ENCODE data around the gene SLC4A1AP.
"Not testable (repeated sequence)": the region's sequence is repeated elsewhere in the genome, so short reads cannot be mapped to it uniquely, and the experiment has no call there.

The SLC4A1AP gene

GRCh38 chr2:27663285-27664153 lies at the start of gene SLC4A1AP, which contains the start of gene SUPT7L:
TSS of gene SLC4A1AP (plus strand) at chr2:27663889. CDS start at chr2:27663915, 26 bp downstream.
TSS of gene SUPT7L (minus strand) at chr2:27663614. CDS start at chr2:27662192, 1,422 bp downstream.
- FAIRE-seq: peak; percentile 58

GRCh38 chr2:27613985-27614384 lies 49.7 kb upstream of the SLC4A1AP start:
- no peak for FAIRE-seq

- no peak for FAIRE-seq
These were observed 48.4 kb upstream of the SLC4A1AP start for GRCh38 chr2:27615316-27615715.

GRCh38 chr2:27621524-27621923 lies 42.2 kb upstream of the SLC4A1AP start:
- peak; percentile 60 for FAIRE-seq

- no peak for FAIRE-seq
These were observed 40.7 kb upstream of the SLC4A1AP start for GRCh38 chr2:27622921-27623384.

GRCh38 chr2:27624943-27625342 lies 38.7 kb upstream of the SLC4A1AP start:
- FAIRE-seq: no peak

GRCh38 chr2:27626323-27626722 lies 37.4 kb upstream of the SLC4A1AP start:
- not testable (repeated sequence) for FAIRE-seq

- FAIRE-seq: not testable (repeated sequence)
These were observed 36.8 kb upstream of the SLC4A1AP start for GRCh38 chr2:27626921-27627320.

GRCh38 chr2:27627963-27628766 lies 35.5 kb upstream of the SLC4A1AP start:
- FAIRE-seq: peak; percentile 33

GRCh38 chr2:27628767-27629709 lies 34.7 kb upstream of the SLC4A1AP start, which contains the start of the genes CCDC121 and GPN1:
TSS of gene CCDC121 (minus strand) at chr2:27629012. CDS start at chr2:27627799, 1,213 bp downstream.
TSS of gene GPN1 (plus strand) at chr2:27629050. CDS start at chr2:27629059, 9 bp downstream.
- FAIRE-seq: peak; percentile 28

- FAIRE-seq: not testable (repeated sequence)
These were observed 33.4 kb upstream of the SLC4A1AP start for GRCh38 chr2:27630257-27630656.

- no peak for FAIRE-seq
These were observed 29.4 kb upstream of the SLC4A1AP start for GRCh38 chr2:27634291-27634690.

GRCh38 chr2:27636766-27637165 lies 26.9 kb upstream of the SLC4A1AP start:
- no peak for FAIRE-seq

- FAIRE-seq: no peak
These were observed 25.6 kb upstream of the SLC4A1AP start for GRCh38 chr2:27638037-27638637.

- no peak for FAIRE-seq
These were observed 25.0 kb upstream of the SLC4A1AP start for GRCh38 chr2:27638709-27639108.

- FAIRE-seq: no peak
These were observed 22.9 kb upstream of the SLC4A1AP start for GRCh38 chr2:27640722-27641245.

GRCh38 chr2:27645197-27645596 lies 18.5 kb upstream of the SLC4A1AP start:
- FAIRE-seq: no peak

GRCh38 chr2:27647289-27647688 lies 16.4 kb upstream of the SLC4A1AP start:
- FAIRE-seq: no peak

- FAIRE-seq: no peak
These were observed 16.0 kb upstream of the SLC4A1AP start for GRCh38 chr2:27647737-27648136.

GRCh38 chr2:27651056-27651455 lies 12.6 kb upstream of the SLC4A1AP start:
- no peak for FAIRE-seq

- FAIRE-seq: no peak
These were observed 11.3 kb upstream of the SLC4A1AP start for GRCh38 chr2:27652341-27652740.

All from G401.6 (cell line).